Midbrain (tissue), 1 donor: ENCODE measurements around the gene BGLAP.
A peak's percentile ranks its signal among the peaks of the same experiment; 100 is the strongest.

ENCODE experiments used
- DNase-seq: peaks from one replicate; lab custom pipeline; 2025; lab: John Stamatoyannopoulos, UW

BGLAP gene

GRCh38 chr1:156226782-156227181, 15.2 kb upstream of the BGLAP start:
- no peak for DNase-seq

- no peak for DNase-seq
Observed at GRCh38 chr1:156228501-156228900, 13.5 kb upstream of the BGLAP start.

- no peak for DNase-seq
Observed at GRCh38 chr1:156229809-156230472, 12.0 kb upstream of the BGLAP start.

- no peak for DNase-seq
Observed at GRCh38 chr1:156230473-156230837, 11.5 kb upstream of the BGLAP start.

- DNase-seq: no peak
Observed at GRCh38 chr1:156232201-156232894, 9.6 kb upstream of the BGLAP start.

GRCh38 chr1:156233426-156234127, 8.4 kb upstream of the BGLAP start:
- DNase-seq: no peak

- DNase-seq: no peak
Observed at GRCh38 chr1:156236164-156236563, 5.8 kb upstream of the BGLAP start.

GRCh38 chr1:156238248-156238647, 3.7 kb upstream of the BGLAP start:
- DNase-seq: no peak

- DNase-seq: no peak
Observed at GRCh38 chr1:156241311-156241811, 623 bp upstream of the BGLAP start.

- DNase-seq: no peak
Observed at GRCh38 chr1:156242738-156243137, 754 bp downstream of the BGLAP start.

- no peak for DNase-seq
Observed at GRCh38 chr1:156244126-156244525, 2.1 kb downstream of the BGLAP start.

- no peak for DNase-seq
Observed at GRCh38 chr1:156244712-156245111, 2.7 kb downstream of the BGLAP start.

GRCh38 chr1:156245451-156246232, 3.7 kb downstream of the BGLAP start:
- no peak for DNase-seq

GRCh38 chr1:156246241-156246780, 4.3 kb downstream of the BGLAP start:
- no peak for DNase-seq

GRCh38 chr1:156246781-156247459, 4.9 kb downstream of the BGLAP start:
- no peak for DNase-seq

- peak; percentile 94 for DNase-seq
Observed at GRCh38 chr1:156247460-156248322, 5.7 kb downstream of the BGLAP start, which contains the start of gene PAQR6. TSS of gene PAQR6 (minus strand) at chr1:156248056. CDS start at chr1:156246731, 1,325 bp downstream.

- no peak for DNase-seq
Observed at GRCh38 chr1:156248323-156248683, 6.3 kb downstream of the BGLAP start.

GRCh38 chr1:156249593-156249992, 7.6 kb downstream of the BGLAP start:
- DNase-seq: no peak

- DNase-seq: no peak
Observed at GRCh38 chr1:156251527-156251926, 9.5 kb downstream of the BGLAP start.

- no peak for DNase-seq
Observed at GRCh38 chr1:156253634-156254033, 11.7 kb downstream of the BGLAP start.
